K562 (cell line): Measurements from ENCODE around the gene GRIA1. TPM values are rescaled to one million over a fixed set of nuclear protein-coding genes. Genes with fewer than 3 reads are reported as not detected.

ENCODE experiments used
- ATAC-seq: fragments of 200-7000 bp; cut with Tn5 transposase; 3 replicates; pipeline ENCODE4 v1.9.1; 2020; ENCODE audit warnings: moderate library complexity
- BruUV-seq: library from RNA; stranded (reverse); fragments of 400-500 nt; replicated peaks from 2 replicates; lab custom pipeline; 2021; lab: Mats Ljungman, UMichigan
- CTCF ChIA-PET: fragments of 300-600 bp; formaldehyde crosslinking; extraction: SDS; loops from one replicate; lab custom pipeline; 2021; ENCODE audit warnings: low intra/inter-chr PET ratio; lab: Yijun Ruan, JAX
- POLR2A ChIA-PET: fragments of 300-600, 350-650 bp; sonication (Branson Sonifier 250); formaldehyde crosslinking; extraction: SDS; loops from one replicate; lab custom pipeline; 2021; ENCODE audit warnings: antibody characterized with exemption, inconsistent platforms; lab: Yijun Ruan, JAX
- DNase-seq, 4 experiments: peaks; one replicate each; pipeline versions ENCODE4 v3.0.0 to v3.0.0-alpha.2; 2011 to 2018; ENCODE audit warnings: low spot score in 3 of 4, mixed read lengths in 3 of 4; ENCODE audit errors: extremely low read depth in 1 of 4
- FAIRE-seq: peaks from 2 replicates; lab custom pipeline; 2011; peaks lifted over from hg19 to GRCh38; lab: Jason Lieb, UNC
- H2AFZ ChIP-seq: 2 replicates; pipeline ENCODE4 v1.6.0; 2011; ENCODE audit warnings: low read depth, low read length, control low read depth, inconsistent platforms
- H3K27ac ChIP-seq: fragments of 200-600 bp; 3 replicates; pipeline ENCODE4 v1.8.0; 2011; ENCODE audit warnings: low read depth, mild to moderate bottlenecking, control low read depth, inconsistent platforms, low read length, moderate library complexity, mixed read lengths; ENCODE audit errors: extremely low read depth
- H3K27me3 ChIP-seq, 2 experiments: fragments of 300-600 bp in 1 of 2; 2 replicates in 1 of 2; 3 replicates in 1 of 2; pipeline versions ENCODE4 v1.6.0 to v1.8.0; 2011; ENCODE audit warnings: inconsistent platforms in 2 of 2, low read length in 2 of 2, mild to moderate bottlenecking in 1 of 2, mixed read lengths in 1 of 2, moderate library complexity in 1 of 2; ENCODE audit not compliant: control insufficient read depth in 2 of 2, insufficient read depth in 2 of 2
- H3K36me3 ChIP-seq: fragments of 300-600 bp; 3 replicates; pipeline ENCODE4 v1.8.0; 2011; ENCODE audit warnings: mild to moderate bottlenecking, low read length, inconsistent platforms; ENCODE audit not compliant: control insufficient read depth, insufficient read depth
- H3K4me1 ChIP-seq, 2 experiments: fragments of 200-600 bp in 1 of 2; replicated peaks in 1 of 2; 2 replicates in 1 of 2; 3 replicates in 1 of 2; pipeline versions ENCODE4 v1.5.1 to v1.8.0; 2011; ENCODE audit warnings: inconsistent platforms in 2 of 2, low read length in 2 of 2, mild to moderate bottlenecking in 1 of 2, mixed read lengths in 1 of 2, moderate library complexity in 1 of 2; ENCODE audit not compliant: control insufficient read depth in 2 of 2, insufficient read depth in 2 of 2
- H3K4me2 ChIP-seq: 2 replicates; pipeline ENCODE4 v1.6.1; 2011; ENCODE audit warnings: low read length, control low read depth, inconsistent platforms, mixed read lengths; ENCODE audit not compliant: insufficient read depth
- H3K4me3 ChIP-seq: fragments of 200-600 bp; sonication (generic), shearing (Covaris generic); 2 replicates; pipeline ENCODE4 v1.5.1; 2016; ENCODE audit warnings: control low read depth, inconsistent platforms
- H3K79me2 ChIP-seq: fragments of 200-600 bp; 3 replicates; pipeline ENCODE4 v1.8.0; 2011; ENCODE audit warnings: low read length, inconsistent platforms; ENCODE audit not compliant: control insufficient read depth, insufficient read depth
- H3K9ac ChIP-seq, 2 experiments: 2 replicates each; pipeline versions ENCODE4 v1.6.0 to v1.6.1; 2011; ENCODE audit warnings: low read depth in 2 of 2, low read length in 2 of 2, control low read depth in 1 of 2, inconsistent platforms in 1 of 2, mild to moderate bottlenecking in 1 of 2, mixed read lengths in 1 of 2; ENCODE audit not compliant: insufficient read depth in 1 of 2
- H3K9me1 ChIP-seq: one replicate; pipeline ENCODE4 v1.6.0; 2011; ENCODE audit warnings: inconsistent platforms, mild to moderate bottlenecking, low read length, moderate library complexity; ENCODE audit not compliant: control insufficient read depth, insufficient read depth
- H3K9me3 ChIP-seq: replicated peaks from 2 replicates; pipeline ENCODE4 v1.5.1; 2011; ENCODE audit warnings: low read depth, low read length, inconsistent platforms; ENCODE audit not compliant: control insufficient read depth, insufficient read depth
- H4K20me1 ChIP-seq: replicated peaks from 2 replicates; pipeline ENCODE4 v1.6.1; 2011; ENCODE audit warnings: low read length, inconsistent platforms, mixed read lengths; ENCODE audit not compliant: control insufficient read depth, insufficient read depth
- CEBPG ChIP-seq, 3 experiments: fragments of 200-800 bp in 1 of 3; sonication (Bioruptor generic) in 1 of 3; sonication (generic) in 1 of 3; formaldehyde crosslinking in 1 of 3; IDR thresholded peaks in 2 of 3; conservative IDR thresholded peaks in 1 of 3; 2 replicates each; pipeline versions ENCODE4 v1.6.1 to v1.8.0; 2016 to 2022; ENCODE audit warnings: missing compliant biosample characterization in 2 of 3, missing genetic modification characterization in 2 of 3, mild to moderate bottlenecking in 1 of 3, missing genetic modification reagents in 1 of 3
- CUX1 ChIP-seq: fragments of 200-800 bp; sonication (Bioruptor generic); IDR thresholded peaks from 2 replicates; pipeline ENCODE4 v1.6.1; 2016; ENCODE audit warnings: missing genetic modification characterization, missing compliant biosample characterization
- GABPA ChIP-seq: fragments of 200-800 bp; sonication (Bioruptor generic); conservative IDR thresholded peaks from 2 replicates; pipeline ENCODE4 v1.6.1; 2016; ENCODE audit warnings: low read depth, missing genetic modification characterization, missing compliant biosample characterization
- HNRNPLL ChIP-seq: fragments of 200-400 bp; formaldehyde crosslinking; IDR thresholded peaks from 2 replicates; pipeline ENCODE4 v1.6.1; 2017; ENCODE audit warnings: low read length, low read depth, mild to moderate bottlenecking; ENCODE audit not compliant: poor library complexity, severe bottlenecking
- MEF2D ChIP-seq: conservative IDR thresholded peaks from 2 replicates; pipeline ENCODE4 v1.6.1; 2016; ENCODE audit warnings: low read depth, missing genetic modification characterization, missing compliant biosample characterization
- YY1 ChIP-seq, 3 experiments: IDR thresholded peaks; 2 replicates each; pipeline ENCODE4 v1.6.1; 2011; ENCODE audit warnings: low read length in 2 of 3, mild to moderate bottlenecking in 2 of 3, moderate library complexity in 2 of 3, borderline replicate concordance in 1 of 3, control low read depth in 1 of 3, low read depth in 1 of 3; ENCODE audit not compliant: insufficient read depth in 3 of 3, insufficient replicate concordance in 2 of 3, control insufficient read depth in 1 of 3, insufficient read length in 1 of 3; ENCODE audit errors: extremely low read depth in 1 of 3
- ZC3H8 ChIP-seq: fragments of 450-650 bp; IDR thresholded peaks from 2 replicates; pipeline ENCODE4 v1.6.1; 2017
- ZNF197 ChIP-seq: fragments of 200-800 bp; sonication (Bioruptor generic); IDR thresholded peaks from 2 replicates; pipeline ENCODE4 v1.6.1; 2016; ENCODE audit warnings: low read depth, missing genetic modification characterization, missing compliant biosample characterization
- WGBS: fragments of 100-300 bp; shearing (Covaris generic); methylation state at CpG from one replicate; pipeline ENCODE4 v1.1.6; 2016; ENCODE audit warnings: low coverage, mixed read lengths; ENCODE audit not compliant: insufficient coverage; ENCODE audit errors: missing lambda C conversion rate; 5-methylcytosine and 5-hydroxymethylcytosine counted together
- in situ Hi-C: fragments of 300-500 bp; cut with MboI; formaldehyde crosslinking; loops from 4 replicates; pipeline ENCODE4 v1.15.0; 2018; ENCODE audit warnings: inconsistent platforms, mixed read lengths
- intact Hi-C: fragments of 100-400 bp; cut with micrococcal nuclease; formaldehyde crosslinking; loops from 2 replicates; pipeline ENCODE4 v1.14.2; 2022
- polyA plus RNA-seq, 8 experiments: library from polyadenylated mRNA; depleted of rRNA in 4 of 8; stranded (reverse) in 5 of 8; unstranded in 3 of 8; fragments of >200 nt; fragmentation: Nextera tagmentation in 2 of 8; fragmentation: Illumina TruSeq in 1 of 8; extraction: Ambion mirVana in 2 of 8; extraction: Trizol in 1 of 8; gene quantifications; 2 replicates each; pipeline versions ENCODE4 v1.2.1 to v1.2.3, GENCODE V29; 2011 to 2014; ENCODE audit warnings: inconsistent platforms in 1 of 8, missing spikeins in 1 of 8
- total RNA-seq, 7 experiments: library from RNA; depleted of rRNA in 6 of 7; stranded (reverse); fragments of >200 nt in 6 of 7; fragmentation: Illumina TruSeq in 2 of 7; extraction: Trizol in 2 of 7; gene quantifications; 2 replicates each; pipeline versions ENCODE4 v1.2.1 to v1.2.3, GENCODE V29; 2011 to 2021; ENCODE audit warnings: low replicate concordance in 1 of 7
- TF ChIP-seq, protein P1 (sequence below): IDR thresholded peaks from 2 replicates; pipeline ENCODE4 v1.6.1; 2012; ENCODE audit warnings: low read depth, low read length, improper control_type of control experiment, borderline replicate concordance

GRIA1 gene
- total and polyA plus RNA-seq, 9 of the 15 experiments (the other 6 are each of a cell fraction or from before 2014, with no cell fraction given): not detected

- H3K4me3 ChIP-seq: no peak overlapping the region
- no peaks in the 10 kb centered on the region for H3K4me1 ChIP-seq
- ChIA-PET CTCF (no interaction called here), POLR2A (no interaction called here)
- WGBS: 0% methylated on average over 2 of the region's 2 CpGs
- in situ Hi-C loops: no loop called here
- no peak for DNase-seq
- no peak for FAIRE-seq
- H3K9ac ChIP-seq: no peak overlapping the region
- H4K20me1 ChIP-seq: no peaks in the 10 kb centered on the region
- H3K27me3 ChIP-seq: no peaks in the 10 kb centered on the region
- no peak for ATAC-seq
- no peak overlapping the region for H2AFZ ChIP-seq
- H3K36me3 ChIP-seq: no peaks in the 10 kb centered on the region
- no peak overlapping the region for H3K27ac ChIP-seq
- no peaks in the 10 kb centered on the region for H3K9me3 ChIP-seq
- intact Hi-C loops: no loop called here
- H3K79me2 ChIP-seq: no peaks in the 10 kb centered on the region
- H3K4me2 ChIP-seq: no peak overlapping the region
- BruUV-seq: no TSS peak
- no peaks in the 10 kb centered on the region for H3K9me1 ChIP-seq
- no peak for TF ChIP-seq YY1 (IDR thresholded peaks at IDR 0.05; ENCODE audit: borderline replicate concordance in 1 of 3, control insufficient read depth in 1 of 3, extremely low read depth in 1 of 3, insufficient read depth in 3 of 3, insufficient read length in 1 of 3, insufficient replicate concordance in 2 of 3, low read depth in 1 of 3, low read length in 2 of 3)
- no peak for TF ChIP-seq ZNF197 (CRISPR knock-in tag)
- no peak for TF ChIP-seq ZC3H8
- no peak for TF ChIP-seq CUX1
- no peak for TF ChIP-seq CEBPG (CRISPR knock-in tag; IDR thresholded peaks at IDR 0.05)
- TF ChIP-seq CEBPG (tag; conservative IDR thresholded peaks at IDR 0.05 in 1 of 2, IDR thresholded peaks at IDR 0.05 in 1 of 2): no peak
- TF ChIP-seq MEF2D: no peak
- TF ChIP-seq HNRNPLL: no peak
- TF ChIP-seq, protein P1, sequence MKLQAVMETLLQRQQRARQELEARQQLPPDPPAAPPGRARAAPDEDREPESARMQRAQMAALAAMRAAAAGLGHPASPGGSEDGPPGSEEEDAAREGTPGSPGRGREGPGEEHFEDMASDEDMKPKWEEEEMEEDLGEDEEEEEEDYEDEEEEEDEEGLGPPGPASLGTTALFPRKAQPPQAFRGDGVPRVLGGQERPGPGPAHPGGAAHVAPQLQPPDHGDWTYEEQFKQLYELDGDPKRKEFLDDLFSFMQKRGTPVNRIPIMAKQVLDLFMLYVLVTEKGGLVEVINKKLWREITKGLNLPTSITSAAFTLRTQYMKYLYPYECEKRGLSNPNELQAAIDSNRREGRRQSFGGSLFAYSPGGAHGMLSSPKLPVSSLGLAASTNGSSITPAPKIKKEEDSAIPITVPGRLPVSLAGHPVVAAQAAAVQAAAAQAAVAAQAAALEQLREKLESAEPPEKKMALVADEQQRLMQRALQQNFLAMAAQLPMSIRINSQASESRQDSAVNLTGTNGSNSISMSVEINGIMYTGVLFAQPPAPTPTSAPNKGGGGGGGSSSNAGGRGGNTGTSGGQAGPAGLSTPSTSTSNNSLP: no peak
- no peak for TF ChIP-seq GABPA (tag)
Measured at GRCh38 chr5:153640293-153640692, 149.8 kb downstream of the GRIA1 start.
